Measurements from ENCODE around the gene DNAAF9.

DNAAF9 gene

DNA sequence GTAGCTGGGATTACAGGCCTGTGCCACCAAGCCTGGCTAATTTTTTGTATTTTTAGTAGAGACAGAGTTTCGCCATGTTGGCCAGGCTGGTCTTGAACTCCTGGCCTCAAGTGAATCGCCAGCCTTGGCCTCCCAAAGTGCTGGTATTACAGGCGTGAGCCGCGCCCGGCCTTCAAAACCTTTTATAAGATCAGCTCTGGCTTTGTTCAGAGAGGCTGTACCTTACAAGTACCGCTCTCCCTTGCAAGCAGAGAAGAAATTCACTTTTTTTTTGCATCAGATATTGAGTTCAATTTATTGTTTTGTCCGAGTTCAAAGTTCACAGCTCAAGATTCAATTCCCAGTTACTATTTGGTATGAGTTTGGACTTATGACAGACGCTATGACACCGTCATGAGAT lies 1.9 kb upstream of the DNAAF9 start:
- no peak for DNase-seq

DNA sequence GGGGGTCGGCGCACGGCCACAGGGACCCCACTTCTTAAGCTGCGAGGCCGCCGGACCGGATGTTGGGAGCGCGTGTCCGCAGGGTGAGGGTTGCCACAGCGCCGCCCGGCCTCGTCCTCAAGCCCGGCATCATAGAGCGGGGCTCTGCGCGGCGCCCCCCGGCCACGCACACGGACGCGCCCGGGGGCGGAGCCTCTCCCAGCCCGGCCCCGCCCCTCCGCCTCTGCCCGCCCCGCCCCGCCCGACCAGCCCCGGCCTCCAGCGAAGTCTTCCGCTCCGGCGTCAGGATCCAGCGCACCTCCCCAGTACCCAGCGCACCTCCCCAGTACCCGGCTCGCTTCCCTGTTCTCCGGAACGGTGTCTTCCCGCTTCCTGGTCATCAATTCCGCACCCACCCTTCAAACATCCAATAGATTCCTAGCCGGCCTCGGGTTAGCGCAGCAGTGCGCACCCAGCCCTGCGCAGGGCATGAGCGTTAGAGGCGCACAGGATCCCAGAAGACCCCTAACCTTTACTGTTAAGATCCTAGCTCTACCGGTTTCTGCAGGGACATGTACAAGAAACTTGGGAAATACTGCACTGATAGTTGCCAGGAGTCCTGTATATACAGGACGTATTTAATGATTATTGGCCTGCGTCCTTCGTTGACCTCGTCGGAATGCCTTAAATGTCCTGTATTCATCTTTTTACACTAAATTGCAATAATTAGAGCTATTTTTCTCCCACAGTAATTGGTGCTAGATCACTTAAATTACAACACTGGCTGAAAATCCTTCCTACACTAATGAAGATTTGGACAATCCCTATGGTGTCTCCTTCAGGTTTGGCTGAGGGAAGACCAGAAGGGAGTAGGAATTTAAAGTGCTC lies 535 bp upstream of the DNAAF9 start:
- DNase-seq: peak; percentile 81 to 82

DNA sequence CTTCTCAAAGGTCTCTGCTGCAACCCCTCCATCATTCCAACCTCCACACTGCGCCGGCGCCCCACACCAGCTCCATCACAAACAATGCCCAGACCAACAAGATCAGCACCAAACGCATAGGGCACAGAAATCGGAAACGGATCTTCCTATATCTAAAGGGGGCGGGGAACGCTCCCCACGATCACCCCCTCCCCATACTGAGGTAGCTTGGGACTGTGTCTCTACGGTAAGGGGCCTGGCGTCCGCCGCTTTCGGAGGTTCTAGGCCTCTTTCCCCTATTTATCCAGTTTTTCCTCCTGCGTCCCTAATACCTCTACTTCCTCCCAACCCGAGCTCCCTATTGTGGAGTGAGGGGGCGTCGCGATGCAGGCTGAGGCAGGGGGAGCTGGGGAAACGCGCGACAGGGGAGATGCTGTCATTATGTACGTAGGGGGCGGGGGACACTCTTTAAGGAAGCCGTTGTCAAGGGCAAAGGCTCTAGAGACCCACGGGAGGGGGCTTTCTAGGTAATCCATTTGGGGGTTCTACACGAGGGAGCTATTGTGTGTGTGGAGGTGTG lies 909 bp downstream of the DNAAF9 start:
- peak; percentile 22 to 30 for DNase-seq

DNA sequence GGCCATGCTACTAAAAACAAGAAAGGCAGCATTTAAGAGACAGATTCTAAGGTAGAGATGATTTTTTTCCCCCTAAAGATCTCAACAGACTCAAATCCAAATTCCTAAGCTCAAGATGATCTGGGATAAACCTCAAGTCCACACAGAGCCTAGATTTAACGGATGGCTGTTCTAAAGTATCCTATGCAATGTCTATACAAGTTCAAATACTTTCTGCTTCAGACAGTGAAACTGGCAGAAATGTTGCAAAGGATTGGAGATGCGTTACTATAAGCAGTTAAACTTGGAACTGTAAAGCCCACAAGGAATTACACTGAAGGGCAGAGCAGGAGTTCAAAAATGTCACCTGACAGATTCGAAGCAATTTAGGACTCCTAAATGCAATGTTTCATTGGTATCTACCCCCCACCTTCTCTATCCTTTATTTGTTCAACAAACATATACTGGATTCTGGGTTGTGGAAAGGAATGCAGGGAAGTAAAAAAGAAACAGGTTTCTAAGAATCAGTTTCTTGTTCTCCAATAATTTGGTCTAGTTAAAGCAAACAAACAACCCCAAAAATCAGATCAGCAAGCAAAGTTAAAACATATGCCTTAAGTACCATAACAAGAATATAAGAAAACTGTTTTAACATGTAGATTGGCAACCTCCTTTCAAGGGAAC lies 1.6 kb downstream of the DNAAF9 start:
- no peak for DNase-seq

DNA sequence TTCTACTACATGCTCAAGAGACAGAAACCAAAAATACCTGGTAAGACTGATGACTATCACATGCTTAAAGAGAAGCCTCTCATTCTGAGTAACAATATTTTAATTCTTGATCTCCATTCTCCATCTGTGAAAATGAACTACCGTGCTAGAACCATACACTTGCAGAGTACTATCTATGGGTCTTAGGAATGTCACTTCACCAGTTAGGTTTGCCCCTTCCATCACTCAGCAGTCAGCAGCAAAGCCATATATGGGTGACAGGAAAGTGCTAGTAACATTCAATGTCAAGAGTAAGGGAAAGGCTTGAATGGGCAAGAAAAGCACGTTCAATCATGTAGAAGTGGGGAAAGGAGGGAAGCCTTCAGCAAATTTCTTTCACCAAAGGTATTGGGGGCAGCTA lies 2.3 kb downstream of the DNAAF9 start:
- DNase-seq: no peak

DNA sequence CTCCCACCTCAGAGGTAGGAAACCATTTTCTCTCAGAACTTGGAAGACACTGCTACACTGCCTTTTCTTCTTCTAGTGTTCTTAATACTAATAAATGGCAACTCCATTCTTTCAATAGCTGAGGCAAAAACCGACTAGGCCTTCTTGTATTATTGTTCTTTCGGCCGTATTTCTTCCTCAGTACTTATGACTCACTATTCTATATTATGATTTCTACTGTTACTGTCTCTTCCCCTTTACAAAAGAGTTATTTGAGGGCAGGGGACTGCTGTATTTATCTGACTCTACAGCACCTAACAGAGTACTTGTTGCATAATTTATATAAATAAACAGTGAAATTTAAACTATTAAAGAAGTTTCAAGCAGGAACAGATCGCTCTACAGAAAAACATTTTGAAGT lies 3.1 kb downstream of the DNAAF9 start:
- DNase-seq: no peak

DNA sequence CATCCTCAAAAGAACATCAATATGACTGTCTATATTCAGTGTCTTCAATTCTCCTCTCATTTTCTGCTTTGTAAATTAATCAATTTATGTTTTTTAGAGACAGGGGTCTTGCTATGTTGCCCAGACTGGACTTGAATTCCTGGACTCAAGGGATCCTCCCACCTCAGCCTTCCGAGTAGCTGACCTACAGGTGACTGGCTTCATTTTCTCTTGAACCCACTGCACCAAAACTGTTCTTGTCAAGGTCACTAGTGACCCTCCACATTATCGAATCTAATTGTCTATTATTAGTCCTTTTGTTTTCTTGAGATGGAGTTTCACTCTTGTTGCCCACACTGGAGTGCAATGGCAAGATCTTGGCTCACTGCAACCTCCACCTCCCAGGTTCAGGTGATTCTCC lies 3.7 kb downstream of the DNAAF9 start:
- no peak for DNase-seq

DNA sequence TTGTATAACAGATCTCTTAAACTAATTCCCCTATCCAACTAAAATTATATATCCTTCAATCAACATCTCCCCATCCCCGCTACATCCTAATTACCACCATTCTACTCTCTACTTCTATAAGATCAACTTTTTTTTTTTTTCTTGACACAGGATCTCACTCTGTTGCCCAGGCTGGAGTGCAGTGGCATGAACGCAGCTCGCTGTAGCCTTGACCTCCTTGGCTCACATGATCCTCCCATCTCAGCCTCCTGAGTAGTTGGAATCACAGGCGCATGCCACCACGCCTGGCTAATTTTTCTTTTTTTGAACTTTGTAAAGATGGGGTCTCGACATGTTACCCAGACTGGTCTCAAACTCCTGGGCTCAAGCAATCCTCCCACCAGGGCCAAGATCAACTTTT lies 5.0 kb downstream of the DNAAF9 start:
- DNase-seq: no peak

DNA sequence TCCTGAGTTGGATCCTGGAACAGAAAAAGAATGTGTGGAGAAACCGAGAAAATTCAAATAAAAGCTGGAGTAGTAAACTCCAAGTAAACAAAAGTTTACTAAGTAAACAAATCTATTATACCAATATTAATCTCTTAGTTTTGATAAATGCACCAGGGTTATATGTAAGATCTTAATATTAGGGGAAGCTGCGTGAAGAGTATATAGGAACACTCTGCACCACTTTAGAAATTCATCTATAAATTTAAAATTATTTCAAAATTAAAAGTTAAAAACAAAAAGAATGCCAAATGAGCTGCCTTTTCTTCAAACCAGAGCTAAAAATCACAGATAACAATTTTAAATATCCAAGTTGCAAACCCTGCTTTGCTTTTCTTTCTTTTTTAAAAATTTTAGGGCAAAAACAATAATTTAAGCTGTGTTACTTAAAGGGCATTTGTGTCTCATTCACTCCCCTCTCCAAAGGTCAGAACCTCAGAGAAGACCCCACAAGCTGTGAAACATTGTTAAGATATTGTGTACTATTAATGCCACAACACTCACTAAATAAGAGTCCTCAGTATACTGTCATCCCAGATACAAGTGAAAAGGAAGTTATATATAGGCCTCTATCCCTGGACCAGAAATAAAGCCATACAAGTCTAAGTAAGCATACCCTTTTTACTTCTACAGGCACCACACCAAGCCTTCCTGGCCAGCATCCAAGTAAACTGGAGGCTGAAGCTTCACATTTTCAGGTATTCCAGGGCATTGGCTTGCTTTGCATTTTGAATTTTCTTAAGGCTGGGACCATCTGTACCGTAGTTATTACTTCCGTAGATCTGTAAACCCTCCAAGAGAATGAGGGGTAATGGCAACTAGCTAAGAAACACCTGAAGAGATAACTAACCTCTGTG lies 7.0 kb downstream of the DNAAF9 start:
- no peak for DNase-seq

DNA sequence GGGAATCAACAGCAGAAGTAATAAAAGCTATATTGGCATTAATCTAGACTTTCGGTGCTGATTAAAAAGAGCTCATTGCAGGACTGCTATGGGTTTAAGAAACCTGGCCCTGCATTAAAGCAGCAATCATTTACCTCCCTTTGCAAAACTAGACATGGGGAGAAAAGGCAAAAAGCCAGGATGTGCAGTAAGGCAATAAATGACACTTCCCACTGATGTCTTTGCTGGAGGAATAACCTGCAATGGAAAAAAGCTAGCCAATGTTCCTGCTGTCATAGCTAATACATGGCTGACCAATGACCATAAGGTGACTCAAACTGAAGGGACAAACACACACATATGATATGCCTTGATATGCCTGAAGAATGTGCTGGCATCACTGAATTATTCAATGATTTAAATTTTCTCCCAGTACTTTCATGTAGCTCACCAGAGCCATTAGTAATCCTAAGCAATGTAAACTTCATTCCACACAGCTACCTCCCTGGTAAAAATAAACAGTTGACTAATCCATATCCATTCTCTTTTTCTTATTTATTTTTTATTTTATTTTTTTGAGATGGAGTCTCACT lies 8.7 kb downstream of the DNAAF9 start:
- DNase-seq: no peak

DNA sequence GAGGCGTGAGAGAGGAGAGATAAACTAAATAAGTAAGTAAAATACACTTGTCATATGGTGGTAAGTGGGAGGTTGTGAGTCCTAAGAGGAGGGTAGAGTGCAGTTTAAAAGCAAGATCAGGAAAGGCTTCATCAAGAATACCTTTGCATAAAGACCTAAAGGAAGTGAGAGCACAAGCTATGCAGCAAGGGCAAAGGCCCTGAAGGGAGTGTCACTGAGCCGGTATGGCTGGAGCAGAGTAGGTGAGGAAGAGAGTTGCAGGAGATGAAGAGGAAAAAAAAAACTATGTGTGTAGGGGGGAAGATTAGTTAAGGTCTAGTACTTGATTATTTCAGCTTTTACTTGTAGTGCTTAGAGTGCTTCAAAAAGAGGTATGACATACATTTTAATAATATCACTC lies 11.0 kb downstream of the DNAAF9 start:
- DNase-seq: no peak

DNA sequence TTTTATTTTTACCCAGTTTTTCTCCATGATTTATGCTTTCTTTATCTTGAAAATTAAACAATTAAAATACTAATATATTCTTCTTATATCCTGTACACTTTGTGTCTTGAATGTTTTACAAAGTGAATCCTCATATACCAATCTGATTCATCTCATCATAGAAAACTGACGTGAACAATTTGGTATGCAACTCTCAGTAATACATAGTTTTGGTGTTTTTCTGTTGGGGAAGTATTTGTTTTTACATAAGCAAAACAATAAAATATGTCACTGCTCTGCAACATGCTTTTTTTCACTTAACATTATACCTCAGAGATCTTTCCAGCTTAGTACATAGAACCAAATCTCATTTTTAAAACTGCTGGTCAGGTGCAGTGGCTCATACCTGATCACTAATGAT lies 14.7 kb downstream of the DNAAF9 start:
- DNase-seq: no peak

DNA sequence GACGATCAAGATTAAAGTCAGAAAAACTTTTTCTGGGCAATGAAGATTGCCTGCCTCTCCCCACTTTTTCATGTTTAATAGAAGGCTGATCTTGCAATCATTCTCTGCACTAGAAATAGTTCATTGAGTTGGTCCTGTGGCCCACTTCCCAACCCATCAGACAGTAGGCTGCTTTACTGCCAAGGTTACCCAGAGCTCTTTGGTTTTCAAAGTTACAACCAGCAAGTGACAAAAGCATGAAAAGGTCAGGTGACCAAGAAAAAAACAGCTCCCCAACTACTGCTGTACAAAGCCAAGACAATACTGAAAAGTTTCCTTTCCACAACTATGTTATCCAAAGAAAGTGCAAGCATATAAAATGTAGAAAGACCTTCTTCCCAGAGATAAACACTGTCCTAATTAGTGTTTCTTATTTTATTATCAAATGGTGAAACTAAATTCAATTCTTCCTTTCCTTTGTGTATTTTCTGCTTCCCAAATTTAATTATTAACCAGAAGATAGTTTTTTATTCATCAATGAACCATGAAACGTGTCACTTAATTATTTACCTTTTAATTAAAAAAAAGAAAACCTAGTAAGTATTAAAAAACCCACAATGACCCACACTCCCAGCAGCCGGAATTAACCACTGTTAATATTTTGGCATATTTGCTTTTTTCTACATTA lies 16.6 kb downstream of the DNAAF9 start:
- DNase-seq: no peak

DNA sequence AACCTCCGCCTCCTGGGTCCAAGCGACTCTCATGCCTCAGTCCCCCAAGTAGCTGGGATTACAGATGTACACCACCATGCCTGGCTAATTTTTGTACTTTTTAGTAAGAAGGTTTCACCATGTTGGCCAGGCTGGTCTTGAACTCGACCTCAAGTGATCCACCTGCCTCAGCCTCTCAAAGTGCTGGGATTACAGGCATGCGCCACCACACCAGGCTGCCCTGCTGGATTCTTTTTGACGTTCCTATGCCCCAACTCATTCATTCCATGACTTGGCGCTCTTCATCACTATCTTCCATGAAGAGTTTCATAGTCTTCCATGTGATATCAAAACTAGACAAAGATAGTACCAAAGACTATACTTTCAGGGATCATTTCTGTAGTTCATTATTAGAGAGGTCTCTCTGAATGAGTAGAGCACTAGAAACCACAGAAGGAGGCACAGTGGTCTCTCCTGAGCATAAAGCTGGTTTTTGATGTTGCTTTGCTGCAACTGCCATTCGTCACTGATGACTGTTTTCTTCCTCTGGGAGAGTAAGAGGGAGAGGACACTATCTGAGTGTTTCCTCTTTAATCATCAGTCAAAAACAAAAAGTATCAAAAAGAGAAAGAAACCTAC lies 23.5 kb downstream of the DNAAF9 start:
- DNase-seq: peak; percentile 69 to 72

DNA sequence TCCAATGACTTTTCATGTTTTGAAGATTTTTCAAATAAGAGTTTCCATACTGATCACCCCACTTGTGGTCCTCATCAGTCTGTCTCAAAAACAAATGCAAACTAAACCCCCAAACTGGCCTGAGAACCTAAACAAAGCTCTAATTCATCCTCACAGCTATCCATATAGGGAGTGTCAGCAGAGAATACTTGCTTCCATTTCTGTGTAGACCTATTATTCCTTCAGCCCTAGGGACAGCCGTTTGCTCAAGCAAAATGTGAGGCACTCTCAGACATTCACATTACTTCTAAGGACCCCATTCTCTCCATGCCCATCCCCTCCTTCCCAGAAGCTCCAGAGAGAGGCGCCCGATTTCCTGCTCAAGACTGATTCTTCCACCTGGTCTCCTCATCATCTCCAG lies 24.6 kb downstream of the DNAAF9 start:
- DNase-seq: no peak

DNA sequence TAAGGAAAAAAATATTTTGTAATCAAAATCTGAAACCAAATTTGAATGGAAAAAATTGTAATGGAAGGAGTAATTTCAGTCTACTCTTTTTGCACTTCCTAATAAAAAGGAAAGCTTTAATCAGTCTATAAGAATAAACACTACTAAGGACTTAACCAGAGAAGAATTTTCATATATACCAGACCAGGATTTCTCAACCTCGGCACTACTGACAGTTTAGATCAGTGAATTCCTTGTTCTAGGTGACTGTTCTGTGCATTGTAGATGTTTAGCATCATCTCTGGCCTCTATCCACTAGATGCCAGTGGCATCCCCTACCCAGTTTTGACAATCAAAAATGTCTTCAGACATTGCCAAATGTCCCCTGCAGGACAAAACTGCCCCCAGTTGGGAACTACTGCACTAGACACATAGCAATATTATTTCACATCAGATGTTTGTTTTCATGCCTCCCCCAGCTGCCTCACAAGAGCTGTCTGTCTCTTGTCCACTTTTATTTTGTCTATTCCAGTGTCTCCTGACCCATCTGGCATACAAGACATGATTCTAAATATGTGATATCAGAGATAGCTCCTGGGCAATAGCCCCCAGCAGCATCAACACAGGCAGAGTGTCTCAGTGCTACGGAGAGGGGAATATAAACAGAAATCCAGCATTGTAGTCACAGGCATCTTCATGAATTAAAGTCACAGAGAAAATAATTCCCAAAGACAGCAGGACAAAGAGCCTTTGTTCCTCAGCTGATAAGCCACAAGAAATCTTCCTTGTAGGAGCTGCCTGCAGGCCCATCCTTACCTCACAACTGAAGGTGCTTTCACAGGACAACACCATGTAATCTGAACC lies 27.0 kb downstream of the DNAAF9 start:
- DNase-seq: no peak

DNA sequence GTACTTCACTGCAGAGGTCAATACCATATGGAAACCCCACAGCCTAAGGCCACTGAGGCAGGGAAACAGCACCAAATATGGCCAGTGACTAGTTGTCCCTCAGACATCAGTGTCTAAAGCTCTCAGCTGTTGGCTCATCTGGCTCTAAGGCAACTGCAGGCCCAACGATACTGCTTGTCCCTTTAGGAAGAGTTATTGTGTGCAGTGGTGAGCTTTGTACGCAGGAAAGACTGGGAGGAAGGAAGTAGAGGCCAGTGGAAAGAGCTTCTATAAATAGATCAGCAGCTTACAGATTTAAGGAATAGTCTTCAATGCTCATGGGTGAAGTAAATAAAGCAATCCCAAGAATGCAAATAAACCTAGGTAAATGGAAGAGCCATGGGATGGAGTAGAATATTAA lies 29.3 kb downstream of the DNAAF9 start:
- no peak for DNase-seq

DNA sequence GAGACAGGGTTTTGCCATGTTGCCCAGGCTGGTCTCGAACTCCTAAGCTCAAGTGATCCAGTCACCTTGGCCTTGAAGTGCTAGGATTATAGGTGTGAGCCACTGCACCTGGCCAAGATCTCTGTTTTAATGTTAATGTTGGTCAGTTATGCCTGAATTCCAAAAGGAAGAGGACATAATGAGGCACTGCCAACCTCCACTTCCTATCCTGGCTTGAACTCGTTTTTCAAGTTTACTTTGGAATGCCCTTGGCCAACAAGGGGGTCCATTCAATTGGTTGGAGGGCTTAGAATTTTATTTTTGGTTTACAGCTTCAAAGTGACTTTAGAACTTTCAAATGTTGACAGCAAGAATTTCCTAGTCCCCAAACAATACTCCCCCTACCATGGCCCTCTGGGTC lies 29.8 kb downstream of the DNAAF9 start:
- DNase-seq: no peak

DNA sequence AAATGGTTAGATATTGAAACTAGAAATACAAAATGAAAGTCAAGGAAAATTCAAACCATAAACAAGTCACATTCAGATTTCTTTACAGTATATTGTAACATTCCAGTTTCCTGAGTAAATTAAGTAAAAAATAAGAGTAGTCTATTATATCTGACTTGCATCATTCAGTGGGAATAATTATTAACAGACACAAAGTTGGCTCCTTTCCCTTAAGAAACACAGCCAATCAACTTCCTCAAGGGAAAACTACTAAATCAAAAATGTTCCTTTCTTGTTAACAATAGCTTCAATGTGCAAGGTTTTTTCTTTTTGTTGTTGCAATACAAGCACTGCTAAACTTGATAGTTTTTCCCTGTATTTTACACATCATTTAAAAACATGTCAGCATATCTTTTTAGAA lies 33.2 kb downstream of the DNAAF9 start:
- DNase-seq: no peak

DNA sequence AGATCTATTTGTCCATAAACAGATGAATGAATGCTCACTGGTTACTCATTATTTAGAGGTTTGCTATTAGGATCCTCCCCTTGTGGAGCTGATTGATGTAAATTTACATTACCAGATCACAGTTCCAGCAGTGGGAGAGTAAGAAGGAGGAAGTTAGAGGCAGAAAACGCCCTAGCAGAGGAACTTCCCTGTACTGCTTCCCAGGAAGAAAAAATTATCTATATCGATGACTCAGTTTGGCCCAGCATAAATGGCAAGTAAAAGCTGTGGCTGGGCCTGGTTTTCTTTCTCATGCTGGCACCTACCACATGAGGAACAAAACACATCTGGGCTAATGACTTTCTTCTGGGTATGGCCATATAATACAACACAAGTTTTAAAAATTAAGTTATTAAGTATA lies 35.7 kb downstream of the DNAAF9 start:
- no peak for DNase-seq

DNA sequence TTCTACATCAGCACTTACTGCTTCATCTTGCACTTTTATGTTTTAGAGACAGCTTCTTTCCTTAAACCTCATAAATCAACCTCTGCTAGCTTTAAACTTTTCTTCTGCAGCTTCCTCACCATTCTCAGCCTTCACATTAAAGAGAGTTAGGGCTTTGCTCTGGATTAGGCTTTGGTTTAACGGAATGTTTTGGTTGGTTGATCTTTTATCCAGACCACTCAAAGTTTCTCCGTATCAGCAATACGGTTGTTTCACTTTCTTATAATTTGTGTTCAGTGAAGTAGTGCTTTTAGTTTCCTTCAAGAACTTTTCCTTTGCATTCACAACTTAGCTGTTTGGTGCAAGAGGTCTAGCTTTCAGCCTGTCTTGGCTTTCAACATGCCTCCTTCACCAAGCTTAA lies 40.4 kb downstream of the DNAAF9 start:
- DNase-seq: no peak

Data from activated T-cell treated with anti-CD3 and anti-CD28 coated beads, Interleukin-2, amount 50 U/mL, for 48 hours (primary cell).